Activated CD8-positive, alpha-beta memory T cell treated with anti-CD3 and anti-CD28 coated beads, Interleukin-2, amount 50 U/mL, for 48 hours (primary cell): ENCODE data around the gene KLK13.

Source experiments
- DNase-seq: peaks from one replicate; pipeline ENCODE4 v3.0.0-alpha.2; 2020

Gene KLK13

DNA sequence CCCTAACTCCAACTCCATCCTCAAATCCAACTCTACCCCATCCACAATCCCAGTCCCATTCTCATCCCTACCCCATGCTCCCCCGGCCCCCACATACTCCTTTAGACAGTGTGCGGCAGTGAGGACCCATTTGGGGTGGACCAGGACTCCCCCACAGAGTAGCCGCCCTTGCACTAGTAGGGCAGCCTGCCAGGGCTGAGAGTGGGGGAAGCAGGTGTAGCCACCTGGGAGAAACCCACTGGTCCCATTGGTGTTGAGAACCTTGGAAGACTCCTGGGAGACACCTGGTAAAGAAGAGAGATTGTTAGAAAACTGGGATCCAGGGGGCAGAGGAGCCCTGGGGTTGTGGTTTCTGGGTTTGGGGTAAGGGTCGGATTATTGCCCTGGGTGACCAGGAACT lies 4.6 kb downstream of the KLK13 start:
- DNase-seq = no peak

DNA sequence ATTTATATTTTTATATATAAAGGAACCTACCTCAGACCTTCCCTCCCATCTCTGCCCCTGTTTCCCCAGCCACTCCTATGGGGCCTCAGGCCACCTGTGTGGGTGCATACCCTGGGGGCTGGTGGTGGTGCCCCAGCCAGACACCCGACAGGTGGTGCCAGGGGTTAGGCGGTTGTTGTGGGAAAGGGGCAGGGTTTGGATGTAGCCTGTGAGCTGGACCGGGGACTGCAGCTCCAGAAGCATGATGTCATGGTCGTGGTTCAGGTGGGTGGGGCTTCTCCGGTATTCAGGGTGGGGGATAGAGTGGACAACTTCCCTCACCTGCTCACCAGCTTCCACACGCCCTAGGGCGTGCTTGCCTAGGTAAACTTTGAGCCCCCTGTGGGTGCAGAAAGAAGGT lies 5.2 kb downstream of the KLK13 start:
- no peak for DNase-seq

DNA sequence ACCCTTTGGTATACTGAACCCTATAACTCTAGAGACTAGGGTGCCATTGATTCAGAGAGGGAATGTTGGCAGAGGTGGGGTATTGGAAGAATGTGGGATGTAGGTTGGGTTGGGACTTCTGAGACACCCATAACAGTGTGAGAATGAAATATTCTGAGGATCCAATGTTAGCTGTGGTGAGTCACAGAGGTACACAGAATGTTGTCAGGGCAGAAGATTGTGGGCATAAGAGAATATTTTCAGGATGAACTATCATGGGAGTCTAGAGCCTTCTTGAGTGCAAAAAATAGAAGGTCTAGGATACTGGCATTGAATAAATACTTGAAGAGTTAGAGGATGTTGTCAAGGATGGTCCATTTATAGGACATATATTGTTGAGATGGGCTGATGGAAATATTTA lies 9.0 kb downstream of the KLK13 start:
- no peak for DNase-seq

DNA sequence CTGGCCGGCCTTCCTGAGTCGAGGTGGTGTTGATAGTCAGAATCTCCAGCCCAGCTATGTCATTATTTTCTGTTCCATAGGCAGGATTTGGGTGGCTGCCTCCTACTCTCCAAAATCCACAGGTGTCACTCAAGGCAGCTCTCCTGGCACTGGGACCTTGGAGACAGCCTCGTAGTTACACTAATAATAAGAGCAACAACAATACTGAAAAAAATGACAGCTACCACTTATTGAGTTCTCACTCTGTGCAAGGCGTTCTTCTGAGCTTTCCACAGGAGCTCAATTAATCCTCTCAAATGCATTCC lies 17.9 kb downstream of the KLK13 start:
- no peak for DNase-seq

DNA sequence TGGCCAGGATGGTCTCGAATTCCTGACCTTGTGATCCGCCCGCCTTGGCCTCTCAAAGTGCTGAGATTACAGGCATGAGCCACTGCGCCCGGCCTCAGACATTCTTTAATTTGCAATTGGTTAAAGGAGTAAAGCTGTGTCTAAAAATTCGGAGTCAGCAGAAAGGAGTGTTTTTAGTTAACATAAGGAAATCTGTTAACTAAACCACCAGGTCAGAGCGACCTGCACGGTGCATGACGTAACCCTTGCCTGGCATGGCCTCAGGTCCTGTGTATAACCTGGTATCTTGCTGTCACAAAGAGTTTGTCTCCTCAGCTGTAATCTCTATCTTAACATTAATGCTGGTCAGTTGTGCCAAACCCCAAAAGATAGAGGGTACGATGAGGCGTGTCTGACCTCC lies 20.6 kb downstream of the KLK13 start:
- no peak for DNase-seq

DNA sequence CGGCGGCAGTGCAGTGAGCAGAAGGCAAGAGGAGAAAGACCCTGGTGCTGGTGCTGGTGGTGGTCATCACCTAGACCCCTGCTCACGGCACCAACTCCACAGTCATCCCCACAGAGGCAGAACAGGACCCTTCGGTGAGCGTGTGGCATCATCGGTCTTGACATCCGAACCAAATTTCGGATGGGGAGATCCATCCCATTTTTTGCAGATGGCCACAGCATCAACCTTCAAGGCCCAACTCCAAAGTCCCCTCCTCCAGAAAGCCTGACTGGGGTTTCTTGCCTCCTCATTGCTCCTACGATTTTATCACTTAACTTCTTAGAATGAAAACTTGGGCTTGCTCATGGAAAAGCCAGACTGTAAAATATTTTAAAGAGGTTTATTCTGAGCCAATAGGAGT lies 21.4 kb downstream of the KLK13 start:
- no peak for DNase-seq

DNA sequence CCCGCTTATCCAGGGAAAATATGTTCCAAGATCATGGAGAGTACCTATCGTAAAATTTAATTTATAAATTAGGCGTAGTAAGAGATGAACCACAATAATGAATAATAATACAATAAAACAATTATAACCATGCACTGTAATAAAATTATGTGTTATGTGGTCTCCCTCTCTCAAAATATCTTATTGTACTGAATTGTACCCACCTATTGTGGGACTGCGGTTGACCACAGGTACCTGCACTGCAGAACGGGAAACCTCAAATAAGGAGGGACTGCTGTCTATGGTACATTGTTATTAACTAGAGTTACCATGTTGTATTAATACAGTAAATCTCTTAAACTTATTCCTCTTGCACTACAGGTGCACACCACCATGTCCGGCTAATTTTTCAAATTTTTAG lies 24.7 kb downstream of the KLK13 start:
- no peak for DNase-seq

DNA sequence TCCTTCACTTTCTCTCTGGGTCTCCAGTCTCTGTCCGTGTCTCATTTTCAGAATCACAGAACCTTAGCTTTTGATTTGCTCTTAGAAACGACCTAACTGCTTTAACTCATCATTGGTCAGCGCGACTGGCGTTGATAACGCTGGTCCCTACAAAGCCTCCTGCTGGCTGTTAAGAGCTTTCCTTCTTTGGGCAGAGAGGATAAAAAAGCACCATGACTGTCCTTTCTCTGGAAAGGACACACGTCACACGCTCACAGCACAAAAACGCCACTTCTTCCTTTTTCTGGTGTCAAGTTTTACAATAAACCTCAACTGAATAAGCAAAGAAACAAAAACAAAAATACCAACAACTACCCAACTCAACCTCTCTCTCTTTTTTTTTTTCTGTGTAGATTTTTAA lies 28.4 kb downstream of the KLK13 start:
- DNase-seq = no peak

DNA sequence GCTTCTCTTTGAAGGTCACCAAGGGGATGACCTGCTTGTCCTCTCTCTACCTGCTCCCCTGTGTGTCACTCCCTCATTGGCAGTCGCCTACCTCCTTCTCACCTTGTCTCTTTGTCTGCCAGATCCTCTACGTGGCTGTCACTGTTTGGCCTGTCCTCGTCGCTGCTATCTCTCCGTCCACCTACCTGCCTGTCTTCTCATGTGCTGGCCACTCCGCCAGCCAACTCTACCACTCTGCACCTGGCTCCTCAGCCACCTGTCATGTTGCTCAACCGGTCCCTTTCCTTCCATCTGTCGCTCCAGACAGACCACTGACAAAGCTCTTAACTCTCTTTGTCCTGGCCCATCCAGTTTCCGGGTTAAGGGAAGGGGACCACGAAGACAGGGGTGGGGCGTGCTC lies 30.2 kb downstream of the KLK13 start, which contains the start of gene KLK12:
TSS of gene KLK12 (minus strand) at position 299 of the 400 bp plus-strand sequence. CDS start 381 bp downstream, outside the sequence.
- DNase-seq = no peak

DNA sequence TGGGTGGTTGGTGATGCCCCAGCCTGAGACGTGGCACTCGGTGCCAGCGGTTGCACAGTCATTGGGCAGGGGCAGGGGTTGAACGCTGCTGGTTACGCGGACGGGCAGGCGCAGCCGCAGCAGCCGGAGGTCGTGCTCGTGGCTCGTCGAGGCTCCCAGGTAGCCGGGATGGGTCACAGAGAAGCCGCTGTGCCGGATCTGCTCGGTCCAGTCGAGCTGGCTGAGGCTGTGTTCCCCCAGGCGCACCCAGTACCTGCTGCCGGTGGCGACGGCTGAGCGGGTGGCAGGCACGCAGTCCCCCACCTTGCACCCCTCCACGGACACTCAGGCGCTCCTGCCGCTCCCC lies 33.0 kb downstream of the KLK13 start:
- DNase-seq = no peak

DNA sequence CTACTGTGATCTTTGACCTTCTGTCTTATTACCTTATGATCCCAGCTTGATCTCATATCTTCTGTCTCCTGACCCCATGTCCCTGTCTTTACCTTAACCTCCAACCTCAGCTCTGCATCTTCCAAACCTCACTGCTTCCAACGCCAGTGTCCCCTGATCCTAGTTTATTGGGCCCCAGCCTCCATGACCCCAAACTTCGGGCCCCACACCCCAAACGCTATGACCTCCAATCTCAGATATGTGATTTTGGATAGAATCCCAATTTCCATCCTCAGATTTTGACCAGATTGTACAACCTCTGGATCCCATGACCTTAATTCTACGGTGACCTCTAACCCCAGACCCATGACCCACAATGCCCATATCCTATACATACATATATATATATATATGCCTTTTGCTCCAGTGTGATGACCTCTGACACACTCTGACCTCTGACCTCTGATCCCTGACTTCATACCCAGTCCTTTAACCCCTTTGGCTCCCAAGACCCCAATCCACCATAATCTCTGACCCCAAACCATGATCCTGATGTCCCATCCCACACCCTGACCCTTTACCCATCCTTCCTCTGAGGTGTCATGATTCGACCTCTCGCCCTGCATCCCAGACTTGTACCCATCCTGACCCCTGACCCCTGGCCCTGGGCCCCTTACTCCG lies 33.5 kb downstream of the KLK13 start:
- no peak for DNase-seq

DNA sequence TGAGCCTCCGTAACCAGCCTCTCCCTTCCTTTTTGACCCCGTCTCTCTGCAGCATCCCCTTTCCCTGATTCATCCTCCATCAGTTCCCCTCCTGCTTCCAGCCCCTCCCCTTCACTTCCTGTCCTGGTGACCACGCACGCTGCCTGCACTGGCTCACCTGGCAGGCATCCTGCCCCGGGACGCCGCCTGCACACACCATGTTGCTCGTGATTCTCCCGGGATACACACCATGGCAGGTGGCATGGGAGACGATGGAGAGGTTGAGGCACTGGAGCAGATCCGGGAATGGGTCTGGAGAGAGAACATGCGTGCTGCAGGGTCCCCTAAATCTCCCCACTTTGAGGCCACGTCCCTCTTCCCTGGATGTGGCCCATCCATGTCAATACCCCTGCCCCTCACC lies 34.3 kb downstream of the KLK13 start:
- no peak for DNase-seq

DNA sequence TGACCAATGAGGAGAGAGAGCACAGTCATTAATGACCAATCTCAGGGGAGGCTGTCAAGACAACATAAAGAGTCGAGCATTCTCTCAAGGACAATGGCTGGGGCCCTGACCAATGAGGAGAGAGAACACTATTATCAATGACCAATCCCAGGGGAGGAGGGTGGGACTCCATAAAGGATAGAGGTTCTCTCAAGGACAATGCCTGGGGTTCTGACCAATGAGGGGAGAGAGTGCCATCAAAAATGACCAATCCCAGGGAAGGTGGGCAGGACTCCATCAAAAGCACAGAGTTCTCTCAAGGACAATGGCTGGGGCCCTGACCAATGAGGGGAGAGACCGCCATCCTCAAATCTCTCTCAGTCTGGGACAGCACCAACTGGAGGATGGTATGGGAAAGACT lies 35.2 kb downstream of the KLK13 start:
- DNase-seq = no peak

DNA sequence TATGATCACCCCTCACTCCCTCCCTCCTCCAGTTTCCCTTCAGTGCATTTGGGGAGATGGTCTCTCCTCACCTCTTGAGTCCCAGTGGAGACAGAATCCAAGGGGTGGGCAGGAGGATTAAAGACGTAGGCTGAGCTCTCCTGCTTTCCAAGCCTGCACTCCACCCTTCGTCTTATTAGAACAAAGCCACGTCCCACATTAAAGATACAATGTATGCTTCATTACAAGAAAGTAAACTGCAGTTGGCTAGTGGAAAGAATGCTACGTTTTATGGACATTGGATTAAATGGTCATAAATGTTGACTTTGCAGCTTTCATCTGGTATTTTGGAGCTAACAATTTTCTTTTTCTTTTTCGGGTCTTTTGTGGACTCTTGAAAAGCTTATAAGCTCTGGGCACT lies 37.0 kb downstream of the KLK13 start:
- no peak for DNase-seq

DNA sequence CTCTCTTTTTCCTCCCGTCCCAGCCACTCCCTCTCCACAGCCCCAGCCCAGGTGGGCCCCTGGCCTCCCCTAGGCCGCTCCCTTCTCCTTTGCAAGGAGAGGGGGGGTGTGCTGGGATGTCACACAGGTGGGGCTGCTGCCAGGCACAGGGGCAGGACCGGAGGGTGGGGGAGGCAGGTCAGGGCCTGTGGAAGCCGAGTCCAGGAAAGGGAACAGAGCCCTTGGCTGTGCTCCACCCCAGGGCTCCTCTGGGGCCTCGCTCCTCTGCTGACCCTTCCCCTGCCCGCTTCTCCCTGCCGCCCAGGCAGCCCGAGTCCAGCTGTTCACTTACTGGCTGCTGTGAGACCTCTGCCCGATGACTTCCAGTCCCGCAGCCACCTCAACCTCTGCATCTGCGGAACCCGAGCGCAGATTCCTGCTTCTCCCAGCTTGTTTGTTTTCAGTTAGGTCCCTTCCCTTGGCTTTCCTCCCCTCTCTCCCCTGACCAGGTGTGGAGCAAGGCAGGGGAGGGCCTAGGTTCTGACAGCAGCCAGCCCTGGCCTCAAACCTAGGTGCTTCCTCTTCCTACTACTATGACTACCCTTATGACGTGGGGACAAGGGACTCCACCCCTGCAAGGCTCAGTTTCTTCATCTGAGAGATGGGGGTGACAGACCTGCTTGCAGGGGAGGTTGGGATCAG lies 37.6 kb downstream of the KLK13 start:
- DNase-seq = no peak

DNA sequence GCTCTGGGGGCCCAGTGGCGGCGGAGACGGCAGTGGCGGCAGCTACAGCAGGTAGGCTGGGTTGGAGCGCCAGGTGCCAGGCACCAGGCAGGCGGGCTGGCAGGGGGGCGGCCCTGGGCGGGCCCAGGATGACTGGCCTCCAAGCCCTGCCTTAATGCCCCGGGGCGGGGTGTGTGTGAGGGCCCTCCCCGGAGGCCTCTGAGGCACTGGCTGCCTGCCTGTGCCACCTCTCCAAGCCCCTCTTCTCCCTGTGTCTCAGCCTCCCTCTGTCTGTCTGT lies 38.4 kb downstream of the KLK13 start, which contains the start of gene KLK11:
TSS of gene KLK11 (minus strand) at position 63 of the 278 bp plus-strand sequence. CDS start 985 bp downstream, outside the sequence.
- DNase-seq = no peak

DNA sequence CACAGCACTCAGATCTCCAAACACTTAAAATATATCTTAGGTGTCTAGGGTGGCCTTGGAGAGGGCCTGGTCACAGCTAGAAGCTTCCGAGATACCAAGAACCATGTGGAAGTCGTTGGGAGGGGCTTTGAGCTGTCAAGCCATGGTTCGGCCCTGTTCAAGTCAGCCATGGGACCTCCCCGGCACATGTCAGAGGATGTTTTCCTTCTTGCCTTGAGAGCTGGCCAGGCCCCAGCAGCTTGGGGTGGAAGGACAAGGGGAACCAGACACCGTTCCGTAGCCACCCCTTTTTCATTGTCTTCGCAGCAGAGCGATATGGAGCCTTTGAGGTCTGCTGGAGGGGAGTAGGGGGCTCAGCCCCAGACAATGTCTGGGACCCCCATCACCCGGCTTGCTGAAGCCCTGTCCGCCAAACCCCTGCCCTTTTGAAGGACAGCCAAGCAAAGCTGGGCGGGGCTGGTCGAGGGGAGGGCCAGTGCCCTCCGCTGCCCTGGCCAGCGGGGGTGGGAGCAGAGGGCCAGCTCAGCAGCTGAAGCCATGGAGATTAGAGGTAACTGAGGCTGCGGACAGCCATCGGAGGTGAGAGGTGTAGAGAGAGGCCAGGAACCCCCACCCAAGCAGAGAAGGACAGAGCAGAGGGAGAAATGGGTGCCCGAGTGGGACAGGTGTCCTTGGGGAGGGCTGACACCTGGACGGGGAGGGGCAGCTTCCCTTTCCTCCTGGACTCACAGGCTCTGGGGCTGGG lies 38.9 kb downstream of the KLK13 start:
- no peak for DNase-seq

DNA sequence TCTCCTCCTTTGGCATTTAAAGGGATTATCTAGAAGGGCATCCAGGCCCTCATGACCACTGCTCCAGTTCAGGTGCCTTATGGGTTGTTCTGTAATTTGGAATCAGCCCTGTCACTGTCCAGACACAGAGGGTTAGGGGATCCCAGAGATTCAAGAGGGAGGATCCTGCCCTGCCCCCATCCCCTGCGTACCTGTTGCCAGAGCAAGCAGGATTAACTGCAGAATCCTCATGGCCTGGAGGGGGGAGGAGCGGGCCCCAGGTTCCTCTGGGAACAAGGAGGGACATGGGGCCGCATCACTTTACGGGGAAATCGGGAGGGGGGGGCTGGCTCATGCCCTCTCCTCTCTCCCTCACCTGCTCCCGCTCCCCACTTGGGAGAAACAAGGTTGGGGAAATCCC lies 39.5 kb downstream of the KLK13 start:
- no peak for DNase-seq

DNA sequence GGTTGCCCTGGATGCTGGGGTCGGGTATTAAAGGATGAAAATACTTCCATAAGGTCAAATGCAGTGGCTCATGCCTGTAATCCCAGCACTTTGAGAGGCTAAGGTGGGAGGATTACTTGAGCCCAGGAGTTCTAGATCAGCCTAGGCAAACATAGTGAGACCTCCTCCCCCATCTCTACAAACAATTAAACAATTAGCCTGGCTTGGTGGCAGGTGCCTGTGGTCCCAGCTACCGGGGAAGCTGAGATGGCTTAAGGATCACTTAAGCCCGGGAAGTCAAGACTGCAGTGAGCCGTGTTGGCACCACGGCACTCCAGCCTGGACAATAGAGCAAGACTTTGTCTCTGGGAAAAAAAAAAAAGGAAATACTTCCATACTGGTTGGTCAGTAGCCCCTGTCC lies 40.0 kb downstream of the KLK13 start:
- no peak for DNase-seq

DNA sequence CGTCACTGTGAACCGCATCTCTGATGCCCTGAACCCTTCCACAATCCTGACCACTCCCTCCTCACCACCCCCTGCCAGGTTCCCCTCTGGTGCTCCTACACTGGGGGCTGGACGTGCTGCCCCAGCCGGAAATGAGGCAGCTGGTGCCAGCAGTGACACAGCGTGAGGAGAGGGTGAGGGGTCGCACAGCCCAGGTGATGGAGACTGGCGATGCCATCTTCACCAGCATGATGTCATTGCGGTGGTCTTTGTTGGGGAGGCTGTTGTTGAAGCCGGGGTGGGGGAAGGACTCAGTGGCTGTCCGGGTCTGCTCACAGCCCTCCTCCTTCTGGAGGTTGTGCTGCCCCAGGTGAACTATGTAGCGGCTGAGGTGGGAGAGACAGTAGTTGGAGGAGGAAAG lies 40.9 kb downstream of the KLK13 start:
- DNase-seq = no peak

DNA sequence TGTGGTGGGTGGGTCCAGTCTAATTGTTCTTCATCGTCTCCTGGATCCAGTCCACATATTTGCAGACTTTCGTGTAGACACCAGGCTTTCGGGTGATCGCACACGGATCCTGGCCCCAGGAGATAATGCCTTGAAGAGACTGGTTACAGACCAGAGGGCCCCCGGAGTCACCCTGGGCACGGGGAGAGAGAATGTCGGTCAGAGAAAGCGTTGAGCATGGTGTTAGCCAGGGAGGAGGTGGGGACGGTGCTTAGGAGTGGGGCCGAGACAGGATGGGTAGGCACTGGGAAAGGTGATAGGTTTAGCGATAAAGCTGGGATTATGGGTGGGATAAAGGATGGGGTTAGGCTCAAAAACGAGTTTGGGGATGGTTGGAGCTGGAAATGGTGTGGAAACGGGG lies 42.4 kb downstream of the KLK13 start:
- no peak for DNase-seq

DNA sequence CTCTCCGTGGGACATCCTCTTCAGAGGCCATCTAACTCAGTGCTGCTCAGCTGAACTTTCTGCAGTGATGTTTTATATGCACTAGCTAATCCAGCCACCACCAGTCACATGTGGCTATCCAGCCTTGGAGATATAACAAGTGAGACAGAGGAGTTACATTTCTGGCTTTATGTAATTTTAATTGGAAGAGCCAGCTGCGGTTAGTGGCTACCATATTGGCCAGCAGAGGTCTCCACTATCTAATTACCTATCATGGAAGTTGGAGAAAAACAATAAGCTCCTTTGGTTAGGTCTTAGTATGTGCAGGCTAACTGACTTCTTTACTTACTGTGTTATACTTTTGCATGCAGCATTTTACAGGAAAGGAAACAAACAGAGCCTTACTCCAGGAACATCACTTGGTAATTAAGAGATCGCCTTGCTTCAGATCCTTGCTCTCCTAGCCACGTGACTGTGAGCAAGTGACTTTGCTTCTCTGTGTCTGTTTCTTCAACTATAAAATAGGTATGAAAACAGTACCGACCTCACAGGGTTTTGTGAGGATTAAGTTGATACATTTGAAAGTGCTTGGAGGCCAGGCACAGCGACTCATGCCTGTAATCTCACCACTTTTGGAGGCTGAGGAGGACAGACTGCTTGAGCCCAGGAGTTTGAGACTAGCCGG lies 43.8 kb downstream of the KLK13 start:
- no peak for DNase-seq

DNA sequence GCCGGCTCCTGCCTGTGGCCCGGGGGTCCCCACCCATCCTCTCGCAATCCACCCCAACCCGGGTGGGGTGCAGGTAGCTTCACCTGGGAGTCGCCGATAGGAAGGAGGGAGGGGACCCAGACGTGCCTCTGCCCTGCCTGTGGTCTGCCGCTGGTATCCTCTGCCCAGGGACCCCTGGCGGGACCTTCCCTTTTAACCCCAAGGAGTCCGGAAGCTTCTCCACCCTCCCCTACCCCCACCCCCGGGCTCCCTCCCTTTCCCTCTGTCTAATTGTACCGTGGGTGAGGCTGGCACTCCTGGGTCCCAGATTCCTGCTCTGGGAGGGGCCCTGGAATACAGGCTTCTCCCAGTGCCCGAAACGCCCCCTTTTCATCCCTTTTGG lies 45.4 kb downstream of the KLK13 start, which contains the start of gene KLK10:
TSS of gene KLK10 (minus strand) at position 166 of the 382 bp plus-strand sequence. CDS start 579 bp downstream, outside the sequence.
- no peak for DNase-seq
